Peyer's patch (tissue), 4 donors: ENCODE measurements around the gene KIF26B.

Source experiments
- POLR2A ChIP-seq, 2 donors: fragments of 450-650 bp; IDR thresholded peaks; one replicate each; pipeline ENCODE4 v1.5.1; 2017; ENCODE audit warnings: antibody characterized with exemption in 2 of 2, mild to moderate bottlenecking in 2 of 2, moderate library complexity in 2 of 2
- TF ChIP-seq, protein P1 (sequence below), 6 experiments: fragments of 450-650 bp in 4 of 6; fragments of 200-600 bp in 2 of 6; sonication (generic) in 1 of 6; IDR thresholded peaks; one replicate each; pipeline ENCODE4 v1.5.1; 2017 to 2019; ENCODE audit warnings: antibody characterized with exemption in 6 of 6, mild to moderate bottlenecking in 3 of 6, moderate library complexity in 1 of 6

DNA sequence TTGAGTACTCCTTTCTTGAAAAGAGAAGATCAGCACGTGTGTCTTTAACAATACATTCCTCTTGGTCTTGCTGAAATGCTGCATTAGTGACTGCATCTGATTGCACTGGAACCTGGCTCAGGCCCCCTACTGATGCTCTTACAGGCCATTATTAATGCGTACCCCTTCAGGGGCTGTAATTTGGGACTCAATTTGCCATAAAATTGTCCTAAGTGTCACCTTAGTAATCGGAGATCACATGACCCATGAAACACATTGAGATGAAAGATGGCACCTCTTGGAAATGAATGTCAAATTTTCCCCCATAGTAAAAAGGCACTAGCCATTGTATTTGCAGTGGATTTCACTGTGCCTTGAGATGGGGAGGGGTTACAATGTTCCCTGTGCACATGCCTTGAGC, 563.3 kb downstream of the KIF26B start:
- TF ChIP-seq, protein P1, sequence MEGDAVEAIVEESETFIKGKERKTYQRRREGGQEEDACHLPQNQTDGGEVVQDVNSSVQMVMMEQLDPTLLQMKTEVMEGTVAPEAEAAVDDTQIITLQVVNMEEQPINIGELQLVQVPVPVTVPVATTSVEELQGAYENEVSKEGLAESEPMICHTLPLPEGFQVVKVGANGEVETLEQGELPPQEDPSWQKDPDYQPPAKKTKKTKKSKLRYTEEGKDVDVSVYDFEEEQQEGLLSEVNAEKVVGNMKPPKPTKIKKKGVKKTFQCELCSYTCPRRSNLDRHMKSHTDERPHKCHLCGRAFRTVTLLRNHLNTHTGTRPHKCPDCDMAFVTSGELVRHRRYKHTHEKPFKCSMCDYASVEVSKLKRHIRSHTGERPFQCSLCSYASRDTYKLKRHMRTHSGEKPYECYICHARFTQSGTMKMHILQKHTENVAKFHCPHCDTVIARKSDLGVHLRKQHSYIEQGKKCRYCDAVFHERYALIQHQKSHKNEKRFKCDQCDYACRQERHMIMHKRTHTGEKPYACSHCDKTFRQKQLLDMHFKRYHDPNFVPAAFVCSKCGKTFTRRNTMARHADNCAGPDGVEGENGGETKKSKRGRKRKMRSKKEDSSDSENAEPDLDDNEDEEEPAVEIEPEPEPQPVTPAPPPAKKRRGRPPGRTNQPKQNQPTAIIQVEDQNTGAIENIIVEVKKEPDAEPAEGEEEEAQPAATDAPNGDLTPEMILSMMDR (IDR thresholded peaks at IDR 0.05), result no peak
- no peak for TF ChIP-seq POLR2A (IDR thresholded peaks at IDR 0.05)
